HEK293 (cell line): ENCODE data around the gene SLC26A4.

Experiments used
- CTCF ChIA-PET: fragments of 350-600 bp; formaldehyde crosslinking; extraction: SDS; loops from one replicate; lab custom pipeline; 2021; ENCODE audit warnings: antibody characterized with exemption; lab: Yijun Ruan, JAX
- POLR2A ChIA-PET: fragments of 300-600 bp; formaldehyde crosslinking; extraction: SDS; loops from one replicate; lab custom pipeline; 2020; ENCODE audit warnings: antibody characterized with exemption, inconsistent platforms; lab: Yijun Ruan, JAX
- H3K27ac ChIP-seq: fragments of 200-500 bp; sonication (Bioruptor generic); 2 replicates; pipeline ENCODE4 v1.5.1; 2014; ENCODE audit warnings: low read depth, low read length, control low read depth, inconsistent platforms; ENCODE audit errors: extremely low read depth
- H3K36me3 ChIP-seq, 2 experiments: fragments of 200-500 bp in 1 of 2; sonication (Bioruptor generic) in 1 of 2; 1 replicate in 1 of 2; 2 replicates in 1 of 2; pipeline ENCODE4 v1.5.1; 2014 to 2017; ENCODE audit warnings: inconsistent platforms in 2 of 2, low read length in 2 of 2; ENCODE audit not compliant: control insufficient read depth in 2 of 2, insufficient read depth in 1 of 2
- H3K4me1 ChIP-seq: fragments of 200-500 bp; sonication (Bioruptor generic); 2 replicates; pipeline ENCODE4 v1.5.1; 2014; ENCODE audit warnings: mild to moderate bottlenecking, low read length, inconsistent platforms; ENCODE audit not compliant: control insufficient read depth, insufficient read depth
- H3K4me3 ChIP-seq: 2 replicates; pipeline ENCODE4 v1.5.1; 2011; ENCODE audit warnings: low read depth, mild to moderate bottlenecking, control low read depth, low read length, moderate library complexity
- H3K9me3 ChIP-seq: fragments of 200-500 bp; sonication (Bioruptor generic); 2 replicates; pipeline ENCODE4 v1.5.1; 2014; ENCODE audit warnings: low read depth, low read length, inconsistent platforms; ENCODE audit not compliant: control insufficient read depth, insufficient read depth
- EGR2 ChIP-seq: fragments of 450-650 bp; formaldehyde crosslinking; IDR thresholded peaks from 2 replicates; pipeline ENCODE4 v1.5.1; 2016; ENCODE audit warnings: low read depth, missing biosample characterization, missing genetic modification characterization
- FEZF1 ChIP-seq: fragments of 450-650 bp; formaldehyde crosslinking; IDR thresholded peaks from 2 replicates; pipeline ENCODE4 v1.5.1; 2016; ENCODE audit warnings: missing biosample characterization, missing genetic modification characterization
- OVOL3 ChIP-seq: fragments of 450-650 bp; formaldehyde crosslinking; IDR thresholded peaks from 2 replicates; pipeline ENCODE4 v1.5.1; 2016; ENCODE audit warnings: missing biosample characterization, missing genetic modification characterization
- SALL2 ChIP-seq: fragments of 450-650 bp; formaldehyde crosslinking; IDR thresholded peaks from 2 replicates; pipeline ENCODE4 v1.5.0; 2017; ENCODE audit warnings: missing biosample characterization, mild to moderate bottlenecking, missing genetic modification characterization, borderline replicate concordance
- SCRT2 ChIP-seq: fragments of 450-650 bp; formaldehyde crosslinking; IDR thresholded peaks from 2 replicates; pipeline ENCODE4 v1.5.1; 2016; ENCODE audit warnings: missing biosample characterization, missing genetic modification characterization
- SP7 ChIP-seq: fragments of 450-650 bp; formaldehyde crosslinking; IDR thresholded peaks from 2 replicates; pipeline ENCODE4 v1.5.1; 2016; ENCODE audit warnings: missing biosample characterization, missing genetic modification characterization
- ZBTB17 ChIP-seq: fragments of 450-650 bp; formaldehyde crosslinking; IDR thresholded peaks from 2 replicates; pipeline ENCODE4 v1.5.1; 2016; ENCODE audit warnings: missing biosample characterization, missing genetic modification characterization
- ZBTB20 ChIP-seq: fragments of 450-650 bp; formaldehyde crosslinking; IDR thresholded peaks from 2 replicates; pipeline ENCODE4 v1.5.1; 2016; ENCODE audit warnings: missing biosample characterization, missing genetic modification characterization
- ZEB2 ChIP-seq: fragments of 450-650 bp; formaldehyde crosslinking; IDR thresholded peaks from 2 replicates; pipeline ENCODE4 v1.5.1; 2016; ENCODE audit warnings: missing biosample characterization, missing genetic modification characterization
- ZNF121 ChIP-seq: fragments of 450-650 bp; formaldehyde crosslinking; IDR thresholded peaks from 2 replicates; pipeline ENCODE4 v1.5.1; 2016; ENCODE audit warnings: missing biosample characterization, missing genetic modification characterization
- ZNF2 ChIP-seq: fragments of 450-650 bp; formaldehyde crosslinking; IDR thresholded peaks from 2 replicates; pipeline ENCODE4 v1.5.1; 2016; ENCODE audit warnings: missing biosample characterization, missing genetic modification characterization
- ZNF324 ChIP-seq: fragments of 450-650 bp; formaldehyde crosslinking; IDR thresholded peaks from 2 replicates; pipeline ENCODE4 v1.5.1; 2016; ENCODE audit warnings: missing biosample characterization, missing genetic modification characterization
- ZNF335 ChIP-seq: fragments of 450-650 bp; formaldehyde crosslinking; conservative IDR thresholded peaks from 2 replicates; pipeline ENCODE4 v1.5.1; 2016; ENCODE audit warnings: missing biosample characterization, missing genetic modification characterization
- ZNF366 ChIP-seq: fragments of 450-650 bp; formaldehyde crosslinking; conservative IDR thresholded peaks from 2 replicates; pipeline ENCODE4 v1.5.1; 2016; ENCODE audit warnings: missing biosample characterization, missing genetic modification characterization
- ZNF530 ChIP-seq: fragments of 450-650 bp; formaldehyde crosslinking; IDR thresholded peaks from 2 replicates; pipeline ENCODE4 v1.5.1; 2016; ENCODE audit warnings: low read depth, missing biosample characterization, missing genetic modification characterization
- ZNF561 ChIP-seq: fragments of 450-650 bp; IDR thresholded peaks from 2 replicates; pipeline ENCODE4 v1.5.1; 2018; ENCODE audit warnings: missing biosample characterization, missing genetic modification characterization, borderline replicate concordance
- ZNF596 ChIP-seq: fragments of 450-650 bp; IDR thresholded peaks from 2 replicates; pipeline ENCODE4 v1.5.0; 2018; ENCODE audit warnings: missing biosample characterization, mild to moderate bottlenecking, missing genetic modification characterization, moderate library complexity
- ZNF660 ChIP-seq: fragments of 450-650 bp; IDR thresholded peaks from 2 replicates; pipeline ENCODE4 v1.5.1; 2018; ENCODE audit warnings: missing biosample characterization, mild to moderate bottlenecking, missing genetic modification characterization
- ZNF776 ChIP-seq: fragments of 450-650 bp; formaldehyde crosslinking; IDR thresholded peaks from 2 replicates; pipeline ENCODE4 v1.5.0; 2017; ENCODE audit warnings: missing biosample characterization, missing genetic modification characterization, borderline replicate concordance
- ZXDB ChIP-seq: fragments of 450-650 bp; formaldehyde crosslinking; IDR thresholded peaks from 2 replicates; pipeline ENCODE4 v1.5.1; 2016; ENCODE audit warnings: missing biosample characterization, missing genetic modification characterization
- TF ChIP-seq, protein P1 (sequence below): fragments of 450-650 bp; formaldehyde crosslinking; IDR thresholded peaks from 2 replicates; pipeline ENCODE4 v1.5.1; 2016; ENCODE audit warnings: missing biosample characterization, missing genetic modification characterization
- TF ChIP-seq, protein P2 (sequence below): fragments of 450-650 bp; formaldehyde crosslinking; IDR thresholded peaks from 2 replicates; pipeline ENCODE4 v1.5.1; 2016; ENCODE audit warnings: missing biosample characterization, missing genetic modification characterization
- TF ChIP-seq, protein P3 (sequence below): fragments of 450-650 bp; formaldehyde crosslinking; conservative IDR thresholded peaks from 2 replicates; pipeline ENCODE4 v1.5.1; 2016; ENCODE audit warnings: low read depth, missing biosample characterization, missing genetic modification characterization
- TF ChIP-seq, protein P4 (sequence below): fragments of 450-650 bp; formaldehyde crosslinking; IDR thresholded peaks from 2 replicates; pipeline ENCODE4 v1.5.1; 2017; ENCODE audit warnings: missing biosample characterization, missing genetic modification characterization

Gene SLC26A4

DNA sequence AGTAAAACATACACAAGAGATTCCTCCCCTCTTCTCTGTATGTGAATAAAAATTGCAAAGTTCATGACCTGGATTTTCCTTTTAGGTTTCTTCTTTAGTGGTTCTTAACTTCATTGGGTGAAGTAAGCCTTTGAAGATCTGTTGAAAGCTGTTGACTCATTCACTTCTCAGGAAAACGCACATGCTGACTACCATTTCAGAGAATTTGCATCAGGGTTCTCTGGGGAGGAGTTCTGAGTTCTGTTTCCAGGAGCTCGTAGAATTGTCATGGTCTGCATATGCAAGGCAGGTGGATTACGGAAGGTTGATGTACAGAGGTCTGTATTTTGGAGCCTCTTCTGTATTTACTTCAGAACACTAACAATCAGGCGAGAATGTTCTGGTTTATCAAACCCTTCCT lies 962 bp upstream of the SLC26A4 start:
- H3K36me3 ChIP-seq = no peaks in the 10 kb centered on the region
- TF ChIP-seq ZNF530 (tag by site-specific recombination) (no peak), EGR2 (no peak), ZXDB (tag by site-specific recombination) (no peak)
- TF ChIP-seq, all 188 proteins: peak for 0
- H3K4me1 ChIP-seq = no peaks in the 10 kb centered on the region
- no peak overlapping the region for H3K4me3 ChIP-seq
- ChIA-PET CTCF (interaction anchor here (0.6 to 1.1 kb wide), 2 partner anchors 65 to 314 kb away, joined by 3 read pairs; no protein-coding TSS in a partner anchor), POLR2A (no interaction called here)
- H3K9me3 ChIP-seq = no peaks in the 10 kb centered on the region
- no peak overlapping the region for H3K27ac ChIP-seq

DNA sequence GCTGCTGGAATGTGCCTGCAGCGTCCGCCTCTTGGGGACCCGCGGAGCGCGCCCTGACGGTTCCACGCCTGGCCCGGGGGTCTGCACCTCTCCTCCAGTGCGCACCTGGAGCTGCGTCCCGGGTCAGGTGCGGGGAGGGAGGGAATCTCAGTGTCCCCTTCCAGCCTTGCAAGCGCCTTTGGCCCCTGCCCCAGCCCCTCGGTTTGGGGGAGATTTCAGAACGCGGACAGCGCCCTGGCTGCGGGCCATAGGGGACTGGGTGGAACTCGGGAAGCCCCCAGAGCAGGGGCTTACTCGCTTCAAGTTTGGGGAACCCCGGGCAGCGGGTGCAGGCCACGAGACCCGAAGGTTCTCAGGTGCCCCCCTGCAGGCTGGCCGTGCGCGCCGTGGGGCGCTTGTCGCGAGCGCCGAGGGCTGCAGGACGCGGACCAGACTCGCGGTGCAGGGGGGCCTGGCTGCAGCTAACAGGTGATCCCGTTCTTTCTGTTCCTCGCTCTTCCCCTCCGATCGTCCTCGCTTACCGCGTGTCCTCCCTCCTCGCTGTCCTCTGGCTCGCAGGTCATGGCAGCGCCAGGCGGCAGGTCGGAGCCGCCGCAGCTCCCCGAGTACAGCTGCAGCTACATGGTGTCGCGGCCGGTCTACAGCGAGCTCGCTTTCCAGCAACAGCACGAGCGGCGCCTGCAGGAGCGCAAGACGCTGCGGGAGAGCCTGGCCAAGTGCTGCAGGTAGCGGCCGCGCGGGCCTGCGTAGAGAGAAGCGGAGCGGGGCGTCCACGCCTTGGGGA lies 645 bp downstream of the SLC26A4 start:
- CTCF ChIA-PET = interaction anchor here (0.6 kb wide), 1 partner anchor 453 kb away, joined by 3 read pairs; no protein-coding TSS in a partner anchor
- Histone ChIP-seq H3K4me3 (peak overlapping the region; percentile 57), H3K9me3 (no peaks in the 10 kb centered on the region), H3K4me1 (no peaks in the 10 kb centered on the region), H3K36me3 (no peaks in the 10 kb centered on the region), H3K27ac (no peak overlapping the region; the same call in 1 of the 2 replicates)
- POLR2A ChIA-PET = interaction anchor here (0.8 to 1.2 kb wide), 2 partner anchors 82 to 98 kb away, joined by 3 to 5 read pairs; partner anchors contain the start of genes CBLL1, COG5 and DUS4L
- peak; percentile 69 for TF ChIP-seq ZNF561 (tag by site-specific recombination)
- 0 out of 2 replicates have a peak, but pooled peaks have one; percentile 41 for TF ChIP-seq ZXDB (tag by site-specific recombination)
- peak; percentile 67; the same call in 1 of the 2 replicates for TF ChIP-seq ZNF660 (tag by site-specific recombination)
- TF ChIP-seq, protein P1, sequence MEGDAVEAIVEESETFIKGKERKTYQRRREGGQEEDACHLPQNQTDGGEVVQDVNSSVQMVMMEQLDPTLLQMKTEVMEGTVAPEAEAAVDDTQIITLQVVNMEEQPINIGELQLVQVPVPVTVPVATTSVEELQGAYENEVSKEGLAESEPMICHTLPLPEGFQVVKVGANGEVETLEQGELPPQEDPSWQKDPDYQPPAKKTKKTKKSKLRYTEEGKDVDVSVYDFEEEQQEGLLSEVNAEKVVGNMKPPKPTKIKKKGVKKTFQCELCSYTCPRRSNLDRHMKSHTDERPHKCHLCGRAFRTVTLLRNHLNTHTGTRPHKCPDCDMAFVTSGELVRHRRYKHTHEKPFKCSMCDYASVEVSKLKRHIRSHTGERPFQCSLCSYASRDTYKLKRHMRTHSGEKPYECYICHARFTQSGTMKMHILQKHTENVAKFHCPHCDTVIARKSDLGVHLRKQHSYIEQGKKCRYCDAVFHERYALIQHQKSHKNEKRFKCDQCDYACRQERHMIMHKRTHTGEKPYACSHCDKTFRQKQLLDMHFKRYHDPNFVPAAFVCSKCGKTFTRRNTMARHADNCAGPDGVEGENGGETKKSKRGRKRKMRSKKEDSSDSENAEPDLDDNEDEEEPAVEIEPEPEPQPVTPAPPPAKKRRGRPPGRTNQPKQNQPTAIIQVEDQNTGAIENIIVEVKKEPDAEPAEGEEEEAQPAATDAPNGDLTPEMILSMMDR (tag by site-specific recombination) = peak; percentile 99
- peak; percentile 26; the same call in 1 of the 2 replicates for TF ChIP-seq ZNF324
- no peak for TF ChIP-seq OVOL3 (tag by site-specific recombination)
- TF ChIP-seq, protein P2, sequence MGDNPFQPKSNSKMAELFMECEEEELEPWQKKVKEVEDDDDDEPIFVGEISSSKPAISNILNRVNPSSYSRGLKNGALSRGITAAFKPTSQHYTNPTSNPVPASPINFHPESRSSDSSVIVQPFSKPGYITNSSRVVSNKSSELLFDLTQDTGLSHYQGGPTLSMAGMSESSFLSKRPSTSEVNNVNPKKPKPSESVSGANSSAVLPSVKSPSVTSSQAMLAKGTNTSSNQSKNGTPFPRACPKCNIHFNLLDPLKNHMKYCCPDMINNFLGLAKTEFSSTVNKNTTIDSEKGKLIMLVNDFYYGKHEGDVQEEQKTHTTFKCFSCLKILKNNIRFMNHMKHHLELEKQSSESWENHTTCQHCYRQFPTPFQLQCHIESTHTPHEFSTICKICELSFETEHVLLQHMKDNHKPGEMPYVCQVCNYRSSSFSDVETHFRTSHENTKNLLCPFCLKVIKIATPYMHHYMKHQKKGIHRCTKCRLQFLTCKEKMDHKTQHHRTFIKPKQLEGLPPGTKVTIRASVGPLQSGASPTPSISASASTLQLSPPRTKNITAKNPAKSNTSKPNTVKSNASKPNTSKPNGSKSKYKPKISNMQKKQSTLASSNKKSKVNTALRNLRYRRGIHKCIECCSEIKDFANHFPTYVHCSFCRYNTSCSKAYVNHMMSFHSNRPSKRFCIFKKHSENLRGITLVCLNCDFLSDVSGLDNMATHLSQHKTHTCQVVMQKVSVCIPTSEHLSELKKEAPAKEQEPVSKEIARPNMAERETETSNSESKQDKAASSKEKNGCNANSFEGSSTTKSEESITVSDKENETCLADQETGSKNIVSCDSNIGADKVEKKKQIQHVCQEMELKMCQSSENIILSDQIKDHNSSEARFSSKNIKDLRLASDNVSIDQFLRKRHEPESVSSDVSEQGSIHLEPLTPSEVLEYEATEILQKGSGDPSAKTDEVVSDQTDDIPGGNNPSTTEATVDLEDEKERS (tag by site-specific recombination) = no peak
- peak; percentile 44; the same call in 1 of the 2 replicates for TF ChIP-seq ZNF121
- TF ChIP-seq, protein P3, sequence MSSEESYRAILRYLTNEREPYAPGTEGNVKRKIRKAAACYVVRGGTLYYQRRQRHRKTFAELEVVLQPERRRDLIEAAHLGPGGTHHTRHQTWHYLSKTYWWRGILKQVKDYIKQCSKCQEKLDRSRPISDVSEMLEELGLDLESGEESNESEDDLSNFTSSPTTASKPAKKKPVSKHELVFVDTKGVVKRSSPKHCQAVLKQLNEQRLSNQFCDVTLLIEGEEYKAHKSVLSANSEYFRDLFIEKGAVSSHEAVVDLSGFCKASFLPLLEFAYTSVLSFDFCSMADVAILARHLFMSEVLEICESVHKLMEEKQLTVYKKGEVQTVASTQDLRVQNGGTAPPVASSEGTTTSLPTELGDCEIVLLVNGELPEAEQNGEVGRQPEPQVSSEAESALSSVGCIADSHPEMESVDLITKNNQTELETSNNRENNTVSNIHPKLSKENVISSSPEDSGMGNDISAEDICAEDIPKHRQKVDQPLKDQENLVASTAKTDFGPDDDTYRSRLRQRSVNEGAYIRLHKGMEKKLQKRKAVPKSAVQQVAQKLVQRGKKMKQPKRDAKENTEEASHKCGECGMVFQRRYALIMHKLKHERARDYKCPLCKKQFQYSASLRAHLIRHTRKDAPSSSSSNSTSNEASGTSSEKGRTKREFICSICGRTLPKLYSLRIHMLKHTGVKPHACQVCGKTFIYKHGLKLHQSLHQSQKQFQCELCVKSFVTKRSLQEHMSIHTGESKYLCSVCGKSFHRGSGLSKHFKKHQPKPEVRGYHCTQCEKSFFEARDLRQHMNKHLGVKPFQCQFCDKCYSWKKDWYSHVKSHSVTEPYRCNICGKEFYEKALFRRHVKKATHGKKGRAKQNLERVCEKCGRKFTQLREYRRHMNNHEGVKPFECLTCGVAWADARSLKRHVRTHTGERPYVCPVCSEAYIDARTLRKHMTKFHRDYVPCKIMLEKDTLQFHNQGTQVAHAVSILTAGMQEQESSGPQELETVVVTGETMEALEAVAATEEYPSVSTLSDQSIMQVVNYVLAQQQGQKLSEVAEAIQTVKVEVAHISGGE (tag by site-specific recombination) = 0 out of 2 replicates have a peak, but pooled peaks have one; percentile 17
- TF ChIP-seq ZNF596 (tag by site-specific recombination) = no peak
- TF ChIP-seq SALL2 = no peak
- TF ChIP-seq ZNF2 (tag by site-specific recombination) = peak; percentile 74
- peak; percentile 79 for TF ChIP-seq ZNF335 (tag by site-specific recombination)
- TF ChIP-seq ZEB2 = peak; percentile 65; the same call in 1 of the 2 replicates
- 0 out of 2 replicates have a peak, but pooled peaks have one; percentile 13 for TF ChIP-seq ZNF366 (tag by site-specific recombination)
- TF ChIP-seq, protein P4, sequence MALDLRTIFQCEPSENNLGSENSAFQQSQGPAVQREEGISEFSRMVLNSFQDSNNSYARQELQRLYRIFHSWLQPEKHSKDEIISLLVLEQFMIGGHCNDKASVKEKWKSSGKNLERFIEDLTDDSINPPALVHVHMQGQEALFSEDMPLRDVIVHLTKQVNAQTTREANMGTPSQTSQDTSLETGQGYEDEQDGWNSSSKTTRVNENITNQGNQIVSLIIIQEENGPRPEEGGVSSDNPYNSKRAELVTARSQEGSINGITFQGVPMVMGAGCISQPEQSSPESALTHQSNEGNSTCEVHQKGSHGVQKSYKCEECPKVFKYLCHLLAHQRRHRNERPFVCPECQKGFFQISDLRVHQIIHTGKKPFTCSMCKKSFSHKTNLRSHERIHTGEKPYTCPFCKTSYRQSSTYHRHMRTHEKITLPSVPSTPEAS (tag by site-specific recombination) = no peak
- TF ChIP-seq ZBTB17 (tag by site-specific recombination) = peak; percentile 77
- peak; percentile 39; the same call in 1 of the 2 replicates for TF ChIP-seq ZBTB20 (tag by site-specific recombination)
- TF ChIP-seq SCRT2 (tag by site-specific recombination) = peak; percentile 97
- peak; percentile 28; the same call in 1 of the 2 replicates for TF ChIP-seq SP7 (tag by site-specific recombination)
- no peak for TF ChIP-seq FEZF1 (tag by site-specific recombination)
- TF ChIP-seq ZNF776 (tag by site-specific recombination) = no peak
